ENCODE measurements around the gene TBC1D21. TPM values are rescaled to one million over a fixed set of nuclear protein-coding genes. Genes with fewer than 3 reads are reported as not detected.

TBC1D21 gene
- total RNA-seq, 1 experiment from 2014 or later, result not detected

DNA sequence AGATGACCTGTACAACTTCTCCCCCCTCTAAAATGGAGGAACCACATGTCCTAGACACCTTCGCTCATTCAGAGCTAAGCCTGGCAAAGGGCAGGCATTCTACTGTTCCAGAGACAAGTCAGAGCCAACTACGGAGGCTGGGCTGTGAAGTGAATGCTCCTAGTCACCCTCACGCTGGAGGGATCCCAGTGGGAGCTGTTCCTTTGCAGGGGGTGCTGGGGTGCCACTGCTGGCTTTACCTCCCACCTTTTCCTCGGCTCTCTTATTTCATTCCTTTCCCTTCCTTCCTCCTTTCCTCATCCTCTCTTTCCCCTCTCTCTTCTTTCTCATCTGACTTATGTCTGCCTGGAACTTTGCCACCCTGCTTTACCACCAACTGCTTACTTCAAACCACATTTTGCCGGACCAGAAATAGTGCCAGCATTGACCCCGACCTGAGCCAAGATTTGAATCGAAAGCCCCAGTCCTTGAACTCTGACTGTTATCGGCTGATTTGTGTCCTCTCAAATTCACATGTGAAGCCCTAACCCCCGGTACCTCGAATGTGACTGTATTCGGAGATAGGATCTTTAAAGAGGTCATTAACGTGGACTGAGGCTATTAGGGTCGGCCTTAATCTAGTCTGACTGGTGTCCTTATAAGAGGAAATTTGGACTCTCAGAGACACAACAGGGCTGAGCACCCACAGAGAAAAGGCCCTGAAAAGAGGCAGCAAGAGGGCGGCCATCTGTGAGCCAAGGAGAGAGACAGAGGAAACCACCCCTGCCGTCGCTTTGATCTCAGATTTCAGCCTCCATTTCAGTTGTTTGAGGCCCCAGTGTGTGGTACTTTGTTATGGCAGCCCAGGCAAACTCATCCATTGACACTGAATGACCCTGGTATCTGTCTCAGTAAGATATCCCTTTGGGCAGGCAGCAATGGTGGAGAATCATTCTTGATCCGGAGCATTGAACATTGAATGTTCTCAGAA, 31.3 kb upstream of the TBC1D21 start:
- H3K36me3 ChIP-seq (ENCODE audit: insufficient read depth, low read length), result no peaks in the 10 kb centered on the region
- H3K79me2 ChIP-seq (ENCODE audit: low read length), result no peaks in the 10 kb centered on the region
- DNase-seq, result no peak
- no peaks in the 10 kb centered on the region for H3K27me3 ChIP-seq (ENCODE audit: low read length)
- no peak overlapping the region for H3K4me2 ChIP-seq (ENCODE audit: low read depth, low read length, poor library complexity, severe bottlenecking)
- no peak overlapping the region for H3K4me3 ChIP-seq (ENCODE audit: low read length)
- H3K9me2 ChIP-seq (replicated peaks; ENCODE audit: insufficient read depth, low read length), result no peaks in the 10 kb centered on the region
- H3K9me3 ChIP-seq (ENCODE audit: low read length), result no peaks in the 10 kb centered on the region
- H4K20me1 ChIP-seq (ENCODE audit: insufficient read depth, low read depth, low read length), result 0 out of 2 replicates have a peak, but pooled peaks cover 2% of the 10 kb centered on the region
- no peak overlapping the region for H3K27ac ChIP-seq (ENCODE audit: low read length)
- H3K4me1 ChIP-seq (ENCODE audit: low read length), result no peaks in the 10 kb centered on the region
- H3K9ac ChIP-seq (ENCODE audit: low read length), result no peak overlapping the region
- H2AFZ ChIP-seq (ENCODE audit: low read length), result no peak overlapping the region

DNA sequence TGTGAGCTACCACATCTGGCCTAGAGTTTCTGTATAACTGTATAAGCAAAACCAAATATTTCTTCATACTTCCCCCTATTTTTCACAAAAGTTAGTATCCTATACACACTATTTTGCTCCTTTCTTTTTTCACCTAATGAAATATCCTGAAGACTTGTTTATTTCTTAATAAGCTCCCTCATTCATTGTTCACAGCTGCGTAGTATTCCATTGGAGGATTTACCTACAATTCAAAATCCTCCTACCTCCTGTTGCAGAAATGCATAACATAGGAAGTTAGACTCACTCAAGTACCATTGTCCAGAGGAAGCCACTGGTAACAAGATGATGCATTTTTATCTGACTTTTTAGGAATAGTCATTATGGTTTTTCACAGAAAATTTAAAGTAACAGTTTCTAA, 29.6 kb upstream of the TBC1D21 start:
- Histone ChIP-seq H3K9ac (ENCODE audit: low read length) (no peak overlapping the region), H3K4me3 (ENCODE audit: low read length) (no peak overlapping the region), H3K27me3 (ENCODE audit: low read length) (no peaks in the 10 kb centered on the region), H3K9me3 (ENCODE audit: low read length) (no peaks in the 10 kb centered on the region), H3K79me2 (ENCODE audit: low read length) (no peaks in the 10 kb centered on the region), H3K27ac (ENCODE audit: low read length) (no peak overlapping the region), H3K4me2 (ENCODE audit: low read depth, low read length, poor library complexity, severe bottlenecking) (no peak overlapping the region), H2AFZ (ENCODE audit: low read length) (no peak overlapping the region), H3K36me3 (ENCODE audit: insufficient read depth, low read length) (no peaks in the 10 kb centered on the region), H4K20me1 (ENCODE audit: insufficient read depth, low read depth, low read length) (no peaks in the 10 kb centered on the region), H3K9me2 (replicated peaks; ENCODE audit: insufficient read depth, low read length) (no peaks in the 10 kb centered on the region), H3K4me1 (ENCODE audit: low read length) (no peaks in the 10 kb centered on the region)
- no peak for DNase-seq

DNA sequence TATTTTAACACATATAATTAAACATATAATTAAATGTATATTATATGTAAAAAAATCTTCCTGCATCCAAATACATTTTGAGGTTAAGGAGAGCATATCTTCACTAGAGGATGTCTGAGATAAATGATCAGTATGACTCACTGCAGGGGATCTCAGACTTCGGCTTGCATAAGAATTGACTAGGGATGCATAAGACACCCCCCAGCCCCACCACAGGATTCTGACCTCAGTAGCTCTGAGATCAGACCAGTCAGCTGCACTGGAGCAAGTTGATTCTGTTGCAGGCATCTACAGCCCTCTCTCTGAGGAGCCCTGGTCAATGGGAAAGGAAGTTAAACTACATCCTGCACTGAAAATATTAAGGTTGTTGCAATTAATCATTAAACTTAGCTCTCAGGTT, 29.0 kb upstream of the TBC1D21 start:
- Histone ChIP-seq H3K27me3 (ENCODE audit: low read length) (no peaks in the 10 kb centered on the region), H3K9me2 (replicated peaks; ENCODE audit: insufficient read depth, low read length) (no peaks in the 10 kb centered on the region), H3K4me1 (ENCODE audit: low read length) (no peaks in the 10 kb centered on the region), H3K4me2 (ENCODE audit: low read depth, low read length, poor library complexity, severe bottlenecking) (no peak overlapping the region), H3K79me2 (ENCODE audit: low read length) (no peaks in the 10 kb centered on the region), H3K9me3 (ENCODE audit: low read length) (no peaks in the 10 kb centered on the region), H3K36me3 (ENCODE audit: insufficient read depth, low read length) (no peaks in the 10 kb centered on the region), H2AFZ (ENCODE audit: low read length) (no peak overlapping the region), H3K4me3 (ENCODE audit: low read length) (no peak overlapping the region), H3K27ac (ENCODE audit: low read length) (no peak overlapping the region), H4K20me1 (ENCODE audit: insufficient read depth, low read depth, low read length) (no peaks in the 10 kb centered on the region), H3K9ac (ENCODE audit: low read length) (no peak overlapping the region)
- no peak for DNase-seq

DNA sequence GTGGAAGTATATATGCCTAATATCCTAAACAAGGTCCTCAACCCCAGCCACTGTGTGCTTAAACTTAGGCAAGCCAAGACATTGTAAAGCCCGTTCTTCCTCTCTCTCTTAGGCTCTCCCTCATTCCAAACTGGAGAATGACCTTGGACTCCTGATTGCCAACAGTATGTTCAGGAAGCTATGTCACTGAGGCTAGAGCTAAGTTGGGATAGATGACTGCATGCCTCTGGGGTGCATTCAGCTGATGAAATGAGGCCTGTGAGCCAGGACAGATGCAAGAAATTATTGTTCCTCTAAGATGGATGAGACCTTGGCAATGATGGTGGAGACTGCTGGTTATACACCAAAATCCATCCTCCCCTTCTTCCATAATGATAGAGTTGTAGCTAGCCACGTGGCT, 27.9 kb upstream of the TBC1D21 start:
- no peak overlapping the region for H3K4me2 ChIP-seq (ENCODE audit: low read depth, low read length, poor library complexity, severe bottlenecking)
- H3K36me3 ChIP-seq (ENCODE audit: insufficient read depth, low read length), result no peaks in the 10 kb centered on the region
- no peak overlapping the region for H3K27ac ChIP-seq (ENCODE audit: low read length)
- H4K20me1 ChIP-seq (ENCODE audit: insufficient read depth, low read depth, low read length), result no peaks in the 10 kb centered on the region
- no peaks in the 10 kb centered on the region for H3K27me3 ChIP-seq (ENCODE audit: low read length)
- no peak overlapping the region for H2AFZ ChIP-seq (ENCODE audit: low read length)
- H3K9me3 ChIP-seq (ENCODE audit: low read length), result no peaks in the 10 kb centered on the region
- DNase-seq, result no peak
- no peak overlapping the region for H3K9ac ChIP-seq (ENCODE audit: low read length)
- no peaks in the 10 kb centered on the region for H3K9me2 ChIP-seq (replicated peaks; ENCODE audit: insufficient read depth, low read length)
- no peaks in the 10 kb centered on the region for H3K79me2 ChIP-seq (ENCODE audit: low read length)
- H3K4me1 ChIP-seq (ENCODE audit: low read length), result no peaks in the 10 kb centered on the region
- no peak overlapping the region for H3K4me3 ChIP-seq (ENCODE audit: low read length)

DNA sequence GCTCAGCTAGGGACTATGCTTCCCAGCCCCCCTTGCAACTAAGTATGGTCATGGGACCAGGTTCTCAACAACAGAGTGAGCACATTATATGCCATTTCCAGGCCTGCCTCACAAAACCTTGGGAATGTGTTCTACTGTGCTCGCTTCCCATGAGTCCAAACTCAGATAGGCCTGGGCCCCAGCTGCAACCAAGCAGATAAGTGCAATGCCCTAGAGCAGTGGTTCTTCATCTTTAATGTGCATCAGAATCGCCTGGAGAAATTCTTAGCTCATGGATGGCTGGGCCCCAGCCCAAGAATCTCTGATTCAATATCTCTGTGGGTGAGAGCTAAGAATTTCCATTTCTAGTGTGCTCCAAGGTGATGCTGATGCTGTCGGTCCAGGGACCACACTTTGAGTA, 27.5 kb upstream of the TBC1D21 start:
- no peaks in the 10 kb centered on the region for H4K20me1 ChIP-seq (ENCODE audit: insufficient read depth, low read depth, low read length)
- H2AFZ ChIP-seq (ENCODE audit: low read length), result no peak overlapping the region
- H3K9me3 ChIP-seq (ENCODE audit: low read length), result no peaks in the 10 kb centered on the region
- H3K79me2 ChIP-seq (ENCODE audit: low read length), result no peaks in the 10 kb centered on the region
- no peak for DNase-seq
- no peaks in the 10 kb centered on the region for H3K4me1 ChIP-seq (ENCODE audit: low read length)
- no peak overlapping the region for H3K9ac ChIP-seq (ENCODE audit: low read length)
- no peak overlapping the region for H3K27ac ChIP-seq (ENCODE audit: low read length)
- H3K4me2 ChIP-seq (ENCODE audit: low read depth, low read length, poor library complexity, severe bottlenecking), result no peak overlapping the region
- no peaks in the 10 kb centered on the region for H3K27me3 ChIP-seq (ENCODE audit: low read length)
- H3K36me3 ChIP-seq (ENCODE audit: insufficient read depth, low read length), result no peaks in the 10 kb centered on the region
- H3K4me3 ChIP-seq (ENCODE audit: low read length), result no peak overlapping the region
- no peaks in the 10 kb centered on the region for H3K9me2 ChIP-seq (replicated peaks; ENCODE audit: insufficient read depth, low read length)

DNA sequence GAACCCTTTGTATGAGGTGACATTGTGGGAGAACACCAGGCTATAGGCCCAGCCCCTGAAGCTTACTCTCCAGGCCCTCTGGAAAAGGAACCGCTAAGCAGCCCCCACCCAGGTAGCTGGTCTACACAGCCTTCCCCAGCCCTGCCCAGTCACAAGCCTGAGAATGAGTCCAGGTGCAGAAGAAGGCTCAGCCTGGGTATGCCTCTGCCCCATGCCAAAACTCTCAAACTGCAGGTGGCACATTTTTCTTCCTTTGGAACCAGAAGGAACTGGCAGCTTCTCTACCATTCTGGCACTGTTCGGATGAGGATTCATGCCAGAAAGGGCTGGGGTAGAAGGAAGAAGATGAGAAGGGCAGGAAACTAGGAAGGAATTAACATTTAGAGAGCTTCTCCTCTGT, 23.7 kb upstream of the TBC1D21 start:
- H3K4me3 ChIP-seq (ENCODE audit: low read length), result no peak overlapping the region
- H3K9me3 ChIP-seq (ENCODE audit: low read length), result no peaks in the 10 kb centered on the region
- no peak overlapping the region for H3K27ac ChIP-seq (ENCODE audit: low read length)
- no peak overlapping the region for H3K4me2 ChIP-seq (ENCODE audit: low read depth, low read length, poor library complexity, severe bottlenecking)
- no peaks in the 10 kb centered on the region for H3K27me3 ChIP-seq (ENCODE audit: low read length)
- H3K9ac ChIP-seq (ENCODE audit: low read length), result no peak overlapping the region
- no peaks in the 10 kb centered on the region for H3K79me2 ChIP-seq (ENCODE audit: low read length)
- no peaks in the 10 kb centered on the region for H3K4me1 ChIP-seq (ENCODE audit: low read length)
- DNase-seq, result no peak
- H2AFZ ChIP-seq (ENCODE audit: low read length), result no peak overlapping the region
- no peaks in the 10 kb centered on the region for H4K20me1 ChIP-seq (ENCODE audit: insufficient read depth, low read depth, low read length)
- no peaks in the 10 kb centered on the region for H3K36me3 ChIP-seq (ENCODE audit: insufficient read depth, low read length)
- H3K9me2 ChIP-seq (replicated peaks; ENCODE audit: insufficient read depth, low read length), result no peaks in the 10 kb centered on the region

DNA sequence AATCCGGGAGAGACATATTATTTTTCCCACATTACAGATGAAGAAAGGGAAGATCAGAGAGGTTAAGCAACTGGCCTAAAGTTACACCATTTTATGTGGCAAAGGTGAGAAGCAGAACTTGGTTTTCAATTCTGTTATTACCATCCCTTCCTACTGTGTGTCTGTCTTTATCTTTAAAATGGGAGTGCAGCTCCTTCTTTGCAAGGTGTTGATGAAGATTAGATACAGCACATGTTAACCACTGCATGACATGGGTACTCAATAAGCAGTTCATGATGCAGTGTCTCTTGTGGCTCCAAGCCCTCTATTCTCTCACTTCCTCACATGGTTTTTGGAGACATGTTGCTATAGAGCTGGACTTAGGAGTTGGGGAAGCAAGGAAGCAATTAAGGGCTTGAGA, 23.1 kb upstream of the TBC1D21 start:
- no peak overlapping the region for H3K4me3 ChIP-seq (ENCODE audit: low read length)
- no peak overlapping the region for H3K9ac ChIP-seq (ENCODE audit: low read length)
- no peak overlapping the region for H2AFZ ChIP-seq (ENCODE audit: low read length)
- no peaks in the 10 kb centered on the region for H3K27me3 ChIP-seq (ENCODE audit: low read length)
- H4K20me1 ChIP-seq (ENCODE audit: insufficient read depth, low read depth, low read length), result no peaks in the 10 kb centered on the region
- no peak overlapping the region for H3K27ac ChIP-seq (ENCODE audit: low read length)
- H3K4me1 ChIP-seq (ENCODE audit: low read length), result no peaks in the 10 kb centered on the region
- no peak for DNase-seq
- no peaks in the 10 kb centered on the region for H3K79me2 ChIP-seq (ENCODE audit: low read length)
- H3K4me2 ChIP-seq (ENCODE audit: low read depth, low read length, poor library complexity, severe bottlenecking), result no peak overlapping the region
- H3K36me3 ChIP-seq (ENCODE audit: insufficient read depth, low read length), result no peaks in the 10 kb centered on the region
- no peaks in the 10 kb centered on the region for H3K9me2 ChIP-seq (replicated peaks; ENCODE audit: insufficient read depth, low read length)
- H3K9me3 ChIP-seq (ENCODE audit: low read length), result no peaks in the 10 kb centered on the region

DNA sequence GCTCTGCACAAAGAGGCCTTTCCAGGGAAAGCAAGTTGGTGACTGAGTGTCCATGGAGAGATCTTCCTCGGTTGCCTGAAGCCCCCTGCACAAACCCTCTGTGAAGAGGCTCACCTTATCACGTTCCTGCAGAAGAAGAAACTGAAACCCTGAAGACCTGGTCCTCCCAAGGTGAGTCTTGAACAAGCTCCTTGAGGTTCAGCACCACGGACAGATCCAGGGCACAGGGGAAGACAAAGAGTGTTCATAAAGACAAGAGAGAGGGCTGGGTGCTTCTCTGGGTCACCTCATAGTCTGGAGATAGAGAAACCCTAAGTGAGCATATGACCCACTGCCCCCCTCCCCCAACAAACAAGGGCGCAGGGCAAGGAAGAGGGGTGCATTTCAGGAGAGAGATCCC, 21.7 kb upstream of the TBC1D21 start:
- H3K4me3 ChIP-seq (ENCODE audit: low read length), result no peak overlapping the region
- H3K36me3 ChIP-seq (ENCODE audit: insufficient read depth, low read length), result no peaks in the 10 kb centered on the region
- H3K4me1 ChIP-seq (ENCODE audit: low read length), result no peaks in the 10 kb centered on the region
- H3K27ac ChIP-seq (ENCODE audit: low read length), result no peak overlapping the region
- no peaks in the 10 kb centered on the region for H3K79me2 ChIP-seq (ENCODE audit: low read length)
- H3K4me2 ChIP-seq (ENCODE audit: low read depth, low read length, poor library complexity, severe bottlenecking), result no peak overlapping the region
- no peak overlapping the region for H3K9ac ChIP-seq (ENCODE audit: low read length)
- no peak overlapping the region for H2AFZ ChIP-seq (ENCODE audit: low read length)
- no peaks in the 10 kb centered on the region for H3K27me3 ChIP-seq (ENCODE audit: low read length)
- H3K9me2 ChIP-seq (replicated peaks; ENCODE audit: insufficient read depth, low read length), result no peaks in the 10 kb centered on the region
- no peaks in the 10 kb centered on the region for H3K9me3 ChIP-seq (ENCODE audit: low read length)
- DNase-seq, result peak; percentile 87
- H4K20me1 ChIP-seq (ENCODE audit: insufficient read depth, low read depth, low read length), result no peaks in the 10 kb centered on the region
